Transverse colon (tissue), 4 donors: ENCODE results near the gene NLRX1. TPM values are rescaled to one million over a fixed set of nuclear protein-coding genes. Genes with fewer than 3 reads are reported as not detected.

ENCODE experiments used
- DNase-seq: peaks from one replicate; pipeline ENCODE4 v3.0.0-alpha.2; 2019
- H3K27ac ChIP-seq, 4 donors: fragments of 200-600 bp; sonication (generic); 2 replicates each; pipeline ENCODE4 v1.5.1; 2016 to 2018; ENCODE audit warnings: inconsistent platforms in 4 of 4
- H3K27me3 ChIP-seq: fragments of 200-600 bp; sonication (generic); 2 replicates; pipeline ENCODE4 v1.5.1; 2017; ENCODE audit warnings: inconsistent platforms
- H3K36me3 ChIP-seq, 4 donors: fragments of 200-600 bp; sonication (generic); 2 replicates each; pipeline ENCODE4 v1.5.1; 2017 to 2019; ENCODE audit warnings: inconsistent platforms in 4 of 4
- H3K4me1 ChIP-seq, 4 donors: fragments of 200-600 bp; sonication (generic); 2 replicates each; pipeline ENCODE4 v1.5.1; 2017 to 2020; ENCODE audit warnings: inconsistent platforms in 4 of 4
- H3K4me3 ChIP-seq, 4 donors: fragments of 200-600 bp; sonication (generic); 1 replicate in 1 of 4; 2 replicates in 3 of 4; pipeline versions ENCODE4 v1.5.1 to v1.6.1; 2017 to 2019; ENCODE audit warnings: inconsistent platforms in 4 of 4
- H3K9me3 ChIP-seq, 2 donors: fragments of 200-600 bp; sonication (generic); 2 replicates each; pipeline ENCODE4 v1.5.1; 2017 to 2019; ENCODE audit warnings: inconsistent platforms in 2 of 2
- EP300 ChIP-seq: sonication (generic); formaldehyde crosslinking; IDR thresholded peaks from one replicate; pipeline ENCODE4 v1.6.1; 2017; ENCODE audit warnings: antibody characterized with exemption, low read depth
- POLR2A ChIP-seq: fragments of 450-650 bp; IDR thresholded peaks from one replicate; pipeline ENCODE4 v1.6.1; 2016; ENCODE audit warnings: antibody characterized with exemption, mild to moderate bottlenecking, moderate library complexity
- POLR2AphosphoS5 ChIP-seq, 3 donors: sonication (generic); formaldehyde crosslinking; IDR thresholded peaks; one replicate each; pipeline ENCODE4 v1.6.1; 2016; ENCODE audit warnings: antibody characterized with exemption in 3 of 3
- WGBS, 2 donors: methylation state at CpG; one replicate each; pipeline ENCODE4 v1.1.5; 2018; ENCODE audit warnings: low coverage in 1 of 2; 5-methylcytosine and 5-hydroxymethylcytosine counted together
- in situ Hi-C, 4 donors: fragments of 200-750 bp; cut with MboI; loops; one replicate each; pipeline versions ENCODE4 v1.15.0 to v1.15.1; 2017; ENCODE audit warnings: low sequenced_read_pairs in 3 of 4, low pct_ligation_motif_present in 1 of 4, low pct_unique_long_range_greater_than_20kb in 1 of 4
- intact Hi-C: fragments of 100-400 bp; cut with DNase I; formaldehyde crosslinking; loops from one replicate; pipeline ENCODE4 v1.15.1; 2023; ENCODE audit warnings: low total_unique reads
- total RNA-seq, 4 donors: library from RNA; depleted of rRNA; stranded (reverse); fragments of >200 nt; gene quantifications; one replicate each; pipeline ENCODE4 v1.1.0, GENCODE V29; 2016
- TF ChIP-seq, protein P1 (sequence below), 5 experiments: fragments of 200-600 bp in 3 of 5; fragments of 450-650 bp in 2 of 5; sonication (generic) in 3 of 5; IDR thresholded peaks; 1 replicate in 2 of 5; 2 replicates in 3 of 5; pipeline ENCODE4 v1.5.1; 2016 to 2017; ENCODE audit warnings: antibody characterized with exemption in 5 of 5, inconsistent platforms in 3 of 5, mild to moderate bottlenecking in 2 of 5, moderate library complexity in 1 of 5

The NLRX1 gene
- total RNA-seq, 4 donors from 2014 or later = 16.4 to 30.1 (median 18.2) TPM

DNA sequence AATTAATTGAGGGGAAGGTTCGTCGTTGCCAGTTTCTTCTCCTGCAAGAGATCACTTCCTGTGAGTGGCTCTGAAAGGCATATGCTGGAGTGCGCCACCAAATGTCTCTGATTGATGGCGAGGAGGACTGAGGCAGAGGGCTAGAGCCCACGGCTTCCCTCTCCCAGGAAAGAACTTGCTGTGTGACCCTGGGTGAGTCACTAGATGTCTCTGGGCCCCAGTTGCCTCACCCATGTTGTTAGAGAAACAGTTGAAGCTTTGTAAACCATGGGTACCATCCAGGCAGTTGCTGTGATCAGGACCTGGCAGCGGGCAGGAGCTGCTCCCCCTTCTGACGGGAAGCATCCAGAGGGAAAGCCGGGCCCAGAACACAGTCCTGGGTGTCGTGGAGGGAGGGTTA, 16.5 kb upstream of the NLRX1 start:
- Histone ChIP-seq H3K9me3 (no peaks in the 10 kb centered on the region), H3K4me1 (peaks cover 0 to 16% (median 13%) of the 10 kb centered on the region in 4 donors), H3K27ac (no peak overlapping the region), H3K36me3 (no peaks in the 10 kb centered on the region), H3K27me3 (peaks cover 49% of the 10 kb centered on the region), H3K4me3 (no peak overlapping the region)
- TF ChIP-seq POLR2A (no peak), EP300 (no peak), POLR2AphosphoS5 (IDR thresholded peaks at IDR 0.05) (no peak)
- TF ChIP-seq, protein P1, sequence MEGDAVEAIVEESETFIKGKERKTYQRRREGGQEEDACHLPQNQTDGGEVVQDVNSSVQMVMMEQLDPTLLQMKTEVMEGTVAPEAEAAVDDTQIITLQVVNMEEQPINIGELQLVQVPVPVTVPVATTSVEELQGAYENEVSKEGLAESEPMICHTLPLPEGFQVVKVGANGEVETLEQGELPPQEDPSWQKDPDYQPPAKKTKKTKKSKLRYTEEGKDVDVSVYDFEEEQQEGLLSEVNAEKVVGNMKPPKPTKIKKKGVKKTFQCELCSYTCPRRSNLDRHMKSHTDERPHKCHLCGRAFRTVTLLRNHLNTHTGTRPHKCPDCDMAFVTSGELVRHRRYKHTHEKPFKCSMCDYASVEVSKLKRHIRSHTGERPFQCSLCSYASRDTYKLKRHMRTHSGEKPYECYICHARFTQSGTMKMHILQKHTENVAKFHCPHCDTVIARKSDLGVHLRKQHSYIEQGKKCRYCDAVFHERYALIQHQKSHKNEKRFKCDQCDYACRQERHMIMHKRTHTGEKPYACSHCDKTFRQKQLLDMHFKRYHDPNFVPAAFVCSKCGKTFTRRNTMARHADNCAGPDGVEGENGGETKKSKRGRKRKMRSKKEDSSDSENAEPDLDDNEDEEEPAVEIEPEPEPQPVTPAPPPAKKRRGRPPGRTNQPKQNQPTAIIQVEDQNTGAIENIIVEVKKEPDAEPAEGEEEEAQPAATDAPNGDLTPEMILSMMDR (IDR thresholded peaks at IDR 0.05) = no peak
- no peak for DNase-seq
- in situ Hi-C loops = no loop called here
- 73 to 79% methylated on average over 2 to 9 of the region's 9 CpGs for WGBS, 2 donors
- intact Hi-C loops = no loop called here

DNA sequence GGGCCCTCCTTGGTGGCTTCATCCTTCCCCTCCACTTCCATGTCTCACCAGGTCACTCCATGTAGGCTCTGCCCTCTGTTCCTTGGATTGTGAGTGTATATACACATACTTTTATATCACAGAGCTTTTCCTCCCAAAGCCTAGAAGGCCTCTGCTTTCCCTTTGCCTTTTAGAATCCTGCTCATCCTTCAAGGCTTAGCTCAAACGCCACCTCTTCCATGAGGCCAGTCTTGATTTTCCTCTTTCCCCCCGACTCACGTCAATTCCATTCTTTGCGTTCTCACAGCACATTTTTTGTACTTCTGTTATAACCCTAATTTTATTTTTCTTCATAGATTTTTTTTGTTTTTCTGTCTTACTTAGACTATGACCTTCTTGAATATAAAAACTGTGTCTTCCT, 15.9 kb upstream of the NLRX1 start:
- Histone ChIP-seq H3K4me3 (no peak overlapping the region), H3K4me1 (peaks cover 0 to 16% (median 13%) of the 10 kb centered on the region in 4 donors), H3K27me3 (peaks cover 44% of the 10 kb centered on the region), H3K27ac (no peak overlapping the region), H3K9me3 (no peaks in the 10 kb centered on the region), H3K36me3 (no peaks in the 10 kb centered on the region)
- in situ Hi-C loops = no loop called here
- intact Hi-C loops = no loop called here
- DNase-seq = no peak
- TF ChIP-seq POLR2AphosphoS5 (IDR thresholded peaks at IDR 0.05) (no peak), EP300 (no peak), POLR2A (no peak)
- TF ChIP-seq, protein P1 (IDR thresholded peaks at IDR 0.05) = no peak
- 78 to 87% methylated on average over 4 of the region's 4 CpGs for WGBS, 2 donors

DNA sequence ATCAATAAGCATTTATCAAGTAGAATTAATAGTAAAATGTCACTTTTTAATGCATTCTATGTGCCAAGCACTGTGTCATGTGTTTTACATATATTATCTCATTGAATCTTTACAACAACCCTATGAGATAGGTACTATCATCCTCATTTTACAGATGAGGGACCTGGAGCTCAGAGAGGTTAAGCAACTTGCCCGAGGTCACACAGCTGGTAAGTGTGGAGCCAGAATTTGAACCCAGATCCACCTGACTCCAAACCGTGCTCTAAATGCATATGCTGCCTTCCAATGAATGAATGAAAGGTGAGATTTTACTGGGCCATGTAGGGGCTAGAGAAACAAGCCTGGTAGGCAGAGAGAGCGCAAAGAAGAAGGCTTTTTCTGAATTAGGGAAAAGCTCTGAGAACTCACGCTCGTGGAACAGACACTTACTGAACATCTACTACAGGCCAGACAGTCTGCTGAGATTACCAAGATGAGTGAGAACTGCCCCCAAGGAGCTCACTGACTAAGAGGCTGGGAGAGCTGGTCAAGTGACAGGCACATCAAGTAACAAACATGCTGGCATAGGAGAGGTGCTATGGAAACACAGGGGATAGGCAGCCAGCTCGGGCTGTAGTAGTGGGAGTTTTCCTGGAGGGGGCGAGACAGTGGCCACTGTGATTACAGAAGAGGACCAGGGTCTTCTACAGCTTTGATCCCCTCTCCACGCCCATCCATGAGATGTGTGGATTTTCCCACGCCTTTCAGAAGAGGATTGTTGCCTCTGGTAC, 15.3 kb upstream of the NLRX1 start:
- DNase-seq = no peak
- 76% methylated on average over 9 of the region's 9 CpGs; no CpG with 5 or more reads in 1 of the 2 donors for WGBS, 2 donors

DNA sequence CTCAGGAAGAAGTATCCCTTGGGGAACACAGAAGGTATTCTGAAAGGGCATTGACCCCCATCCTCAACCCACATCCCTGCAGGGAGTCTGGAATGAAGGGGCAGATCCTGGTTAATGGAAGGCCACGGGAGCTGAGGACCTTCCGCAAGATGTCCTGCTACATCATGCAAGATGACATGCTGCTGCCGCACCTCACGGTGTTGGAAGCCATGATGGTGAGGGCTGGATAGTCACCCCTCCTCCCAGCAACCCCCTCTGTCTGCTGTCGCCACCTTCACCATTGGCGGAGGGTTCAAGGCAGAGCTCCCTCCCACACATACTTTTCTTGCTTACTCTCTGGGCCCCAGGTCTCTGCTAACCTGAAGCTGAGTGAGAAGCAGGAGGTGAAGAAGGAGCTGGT, 14.3 kb upstream of the NLRX1 start:
- Histone ChIP-seq H3K4me3 (no peak overlapping the region), H3K36me3 (no peaks in the 10 kb centered on the region), H3K27me3 (peaks cover 28% of the 10 kb centered on the region), H3K4me1 (peaks cover 0 to 7% (median 7%) of the 10 kb centered on the region in 4 donors), H3K9me3 (no peaks in the 10 kb centered on the region), H3K27ac (no peak overlapping the region)
- in situ Hi-C loops = no loop called here
- DNase-seq = no peak
- TF ChIP-seq POLR2AphosphoS5 (IDR thresholded peaks at IDR 0.05) (no peak), EP300 (no peak), POLR2A (no peak)
- TF ChIP-seq, protein P1 (IDR thresholded peaks at IDR 0.05) = no peak
- intact Hi-C loops = no loop called here
- 81% methylated on average over 6 of the region's 6 CpGs; no CpG with 5 or more reads in 1 of the 2 donors for WGBS, 2 donors

More for the DNA sequence above, 15.3 kb upstream of the NLRX1 start:
- Histone ChIP-seq H3K36me3 (no peaks in the 10 kb centered on the region), H3K4me1 (peaks cover 0 to 16% (median 13%) of the 10 kb centered on the region in 4 donors), H3K27ac (no peak overlapping the region), H3K4me3 (no peak overlapping the region), H3K27me3 (peaks cover 38% of the 10 kb centered on the region), H3K9me3 (no peaks in the 10 kb centered on the region)
- intact Hi-C loops = no loop called here
- in situ Hi-C loops = no loop called here
- no peak for TF ChIP-seq POLR2A
- TF ChIP-seq EP300 = no peak
- no peak for TF ChIP-seq POLR2AphosphoS5 (IDR thresholded peaks at IDR 0.05)
- TF ChIP-seq, protein P1 (IDR thresholded peaks at IDR 0.05) = no peak
